Spleen (tissue), 11 donors: ENCODE measurements around the gene PER3. TPM values are rescaled to one million over a fixed set of nuclear protein-coding genes. Genes with fewer than 3 reads are reported as not detected.

Experiments used
- DNase-seq: peaks from one replicate; pipeline ENCODE4 v3.0.0-alpha.2; 2020
- H3K27ac ChIP-seq, 8 donors: fragments of 200-600 bp; sonication (generic) in 7 of 8; 1 replicate in 4 of 8; 2 replicates in 4 of 8; pipeline versions ENCODE4 v1.5.0 to v1.8.0; 2016 to 2021; ENCODE audit warnings: inconsistent platforms in 4 of 8, mild to moderate bottlenecking in 4 of 8, moderate library complexity in 1 of 8
- H3K27me3 ChIP-seq, 7 donors: fragments of 200-600 bp; sonication (generic) in 6 of 7; replicated peaks in 1 of 7; 1 replicate in 4 of 7; 2 replicates in 3 of 7; pipeline versions ENCODE4 v1.5.0 to v1.8.0; 2016 to 2021; ENCODE audit warnings: inconsistent platforms in 3 of 7, mild to moderate bottlenecking in 1 of 7
- H3K36me3 ChIP-seq, 6 donors: fragments of 200-600 bp; sonication (generic) in 5 of 6; 1 replicate in 4 of 6; 2 replicates in 2 of 6; pipeline versions ENCODE4 v1.5.0 to v1.8.0; 2016 to 2021; ENCODE audit warnings: inconsistent platforms in 2 of 6
- H3K4me1 ChIP-seq, 6 donors: fragments of 200-600 bp; sonication (generic) in 5 of 6; 1 replicate in 3 of 6; 2 replicates in 3 of 6; pipeline versions ENCODE4 v1.5.0 to v1.8.0; 2016 to 2021; ENCODE audit warnings: inconsistent platforms in 3 of 6
- H3K4me3 ChIP-seq, 8 donors: fragments of 200-600 bp; sonication (generic) in 7 of 8; 1 replicate in 4 of 8; 2 replicates in 4 of 8; pipeline versions ENCODE4 v1.5.0 to v1.8.0; 2016 to 2021; ENCODE audit warnings: inconsistent platforms in 4 of 8, mild to moderate bottlenecking in 4 of 8, moderate library complexity in 2 of 8
- H3K9me3 ChIP-seq, 8 donors: fragments of 200-600 bp; sonication (generic) in 7 of 8; 1 replicate in 4 of 8; 2 replicates in 4 of 8; pipeline versions ENCODE4 v1.5.0 to v1.8.0; 2016 to 2021; ENCODE audit warnings: inconsistent platforms in 4 of 8
- POLR2A ChIP-seq, 3 donors: fragments of 450-650 bp; IDR thresholded peaks; one replicate each; pipeline ENCODE4 v1.5.1; 2017; ENCODE audit warnings: antibody characterized with exemption in 3 of 3, mild to moderate bottlenecking in 1 of 3
- POLR2AphosphoS5 ChIP-seq, 3 donors: sonication (generic); formaldehyde crosslinking; IDR thresholded peaks; one replicate each; pipeline ENCODE4 v1.5.1; 2017; ENCODE audit warnings: antibody characterized with exemption in 3 of 3
- WGBS, 5 donors: extraction: QIAGEN DNeasy Blood & Tissue Kit in 3 of 5; methylation state at CpG; one replicate each; pipeline versions ENCODE4 v1.1.5 to v1.1.7; 2013 to 2018; 5-methylcytosine and 5-hydroxymethylcytosine counted together
- intact Hi-C: fragments of 100-400 bp; cut with DNase I; formaldehyde crosslinking; loops from one replicate; pipeline ENCODE4 v1.15.0; 2023; ENCODE audit warnings: low total_unique reads
- polyA plus RNA-seq, 3 donors: library from polyadenylated mRNA; stranded (reverse); fragments of 200-250 nt; gene quantifications; one replicate each; pipeline ENCODE4 v1.2.1, GENCODE V29; 2013
- total RNA-seq, 7 donors: library from RNA; depleted of rRNA in 3 of 7; stranded (reverse); fragments of >200 nt in 3 of 7; fragmentation: NEBNext Ultra II Directional in 4 of 7; extraction: Animal tissue kit (Norgen Biotek cat#: 25700) in 4 of 7; gene quantifications; one replicate each; pipeline versions ENCODE4 v1.1.0 to v1.2.1, GENCODE V29; 2016 to 2021
- TF ChIP-seq, protein P1 (sequence below), 11 experiments: fragments of 200-600 bp in 7 of 11; fragments of 450-650 bp in 4 of 11; sonication (generic) in 4 of 11; IDR thresholded peaks in 8 of 11; conservative IDR thresholded peaks in 3 of 11; 1 replicate in 7 of 11; 2 replicates in 4 of 11; pipeline versions ENCODE4 v1.4.0 to v1.8.0; 2016 to 2021; ENCODE audit warnings: antibody characterized with exemption in 11 of 11, inconsistent platforms in 4 of 11, mild to moderate bottlenecking in 1 of 11
- donor health status: healthy with polysubstance abuse.
- donor health status: DM: no; HTN: no; CAD: no; lungs with moderate emphysema.
- donor health status: DM: no; HTN: no; CAD: no.
- donor health status: Bipolar disorder and iron deficiency.
- donor health status: healthy.
- donor health status: DM: no; HTN: no; CAD: no.
- donor health status: DM: yes; HTN: yes; CAD: no.

Gene PER3
- total and polyA plus RNA-seq, 10 donors, result 1.7 to 17.5 (median 9.2) TPM

DNA sequence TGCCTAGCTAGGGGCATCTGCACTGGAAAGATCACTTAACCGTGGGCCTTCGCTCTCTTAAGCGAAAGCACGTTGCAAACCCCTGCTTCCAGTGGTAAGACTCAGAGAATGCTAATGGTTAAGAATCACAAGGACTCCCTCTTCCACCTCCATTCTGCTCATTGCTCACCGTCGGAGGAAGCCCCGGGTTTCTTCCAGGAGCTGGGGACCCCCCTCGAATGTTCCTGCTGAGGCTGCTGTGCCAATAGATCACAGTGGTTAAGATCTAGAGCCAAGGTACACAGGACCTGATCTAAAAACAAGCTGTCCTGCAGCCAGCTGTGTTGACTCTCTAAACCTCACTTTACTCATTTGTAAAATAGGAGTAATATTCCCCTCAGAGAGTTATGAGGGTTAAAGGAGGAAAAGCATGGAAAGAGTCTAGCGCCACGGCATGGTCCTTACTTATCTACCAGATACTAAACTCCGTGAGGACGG is 12.2 kb upstream of the PER3 start:
- intact Hi-C loops, result no loop called here
- 17 to 30% (median 19%) methylated on average over 12 of the region's 12 CpGs for WGBS, 5 donors
- no peak for TF ChIP-seq POLR2AphosphoS5 (IDR thresholded peaks at IDR 0.05)
- TF ChIP-seq, protein P1, sequence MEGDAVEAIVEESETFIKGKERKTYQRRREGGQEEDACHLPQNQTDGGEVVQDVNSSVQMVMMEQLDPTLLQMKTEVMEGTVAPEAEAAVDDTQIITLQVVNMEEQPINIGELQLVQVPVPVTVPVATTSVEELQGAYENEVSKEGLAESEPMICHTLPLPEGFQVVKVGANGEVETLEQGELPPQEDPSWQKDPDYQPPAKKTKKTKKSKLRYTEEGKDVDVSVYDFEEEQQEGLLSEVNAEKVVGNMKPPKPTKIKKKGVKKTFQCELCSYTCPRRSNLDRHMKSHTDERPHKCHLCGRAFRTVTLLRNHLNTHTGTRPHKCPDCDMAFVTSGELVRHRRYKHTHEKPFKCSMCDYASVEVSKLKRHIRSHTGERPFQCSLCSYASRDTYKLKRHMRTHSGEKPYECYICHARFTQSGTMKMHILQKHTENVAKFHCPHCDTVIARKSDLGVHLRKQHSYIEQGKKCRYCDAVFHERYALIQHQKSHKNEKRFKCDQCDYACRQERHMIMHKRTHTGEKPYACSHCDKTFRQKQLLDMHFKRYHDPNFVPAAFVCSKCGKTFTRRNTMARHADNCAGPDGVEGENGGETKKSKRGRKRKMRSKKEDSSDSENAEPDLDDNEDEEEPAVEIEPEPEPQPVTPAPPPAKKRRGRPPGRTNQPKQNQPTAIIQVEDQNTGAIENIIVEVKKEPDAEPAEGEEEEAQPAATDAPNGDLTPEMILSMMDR (IDR thresholded peaks at IDR 0.05 in 8 of 11, conservative IDR thresholded peaks at IDR 0.05 in 3 of 11), result no peak
- TF ChIP-seq POLR2A (IDR thresholded peaks at IDR 0.05), result no peak
- no peak for DNase-seq
- Histone ChIP-seq H3K36me3 (peaks cover 0 to 43% (median 8%) of the 10 kb centered on the region in 6 donors), H3K27ac (peak overlapping the region; percentile 89 to 99 (median 98)), H3K4me1 (peaks cover 18 to 60% (median 40%) of the 10 kb centered on the region in 6 donors), H3K9me3 (no peaks in the 10 kb centered on the region), H3K27me3 (no peaks in the 10 kb centered on the region), H3K4me3 (peak overlapping the region; percentile 73 to 96 (median 89))

DNA sequence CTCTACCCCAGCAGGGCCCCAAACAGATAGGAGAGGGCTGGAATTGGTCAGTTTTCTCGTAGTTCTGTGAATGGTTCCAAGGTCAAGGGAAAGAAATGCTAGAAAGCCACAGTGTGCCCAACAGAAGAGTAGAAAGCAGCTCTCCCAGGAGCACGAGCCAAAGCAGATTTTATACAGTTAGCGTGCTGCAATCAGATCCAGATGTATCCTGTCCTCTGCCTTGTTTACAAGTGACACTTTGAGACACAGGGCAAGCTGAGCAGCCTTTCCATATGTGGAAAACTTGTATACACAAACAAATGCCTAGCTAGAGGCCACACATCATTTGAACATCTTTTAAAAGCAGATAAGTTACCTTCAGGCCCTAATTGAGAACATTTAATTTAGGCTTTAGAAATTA is 6.5 kb upstream of the PER3 start:
- TF ChIP-seq, protein P1 (IDR thresholded peaks at IDR 0.05 in 8 of 11, conservative IDR thresholded peaks at IDR 0.05 in 3 of 11), result no peak
- TF ChIP-seq POLR2A (IDR thresholded peaks at IDR 0.05), result no peak
- intact Hi-C loops, result no loop called here
- H3K4me1 ChIP-seq, result peaks cover 10 to 62% (median 33%) of the 10 kb centered on the region in 6 donors
- H3K27me3 ChIP-seq, result no peaks in the 10 kb centered on the region
- H3K36me3 ChIP-seq, result peaks cover 0 to 88% (median 44%) of the 10 kb centered on the region in 6 donors
- no peak for DNase-seq
- no peak overlapping the region for H3K4me3 ChIP-seq
- no peaks in the 10 kb centered on the region for H3K9me3 ChIP-seq
- 82 to 94% (median 89%) methylated on average over 3 of the region's 3 CpGs for WGBS, 5 donors
- H3K27ac ChIP-seq, result no peak overlapping the region

DNA sequence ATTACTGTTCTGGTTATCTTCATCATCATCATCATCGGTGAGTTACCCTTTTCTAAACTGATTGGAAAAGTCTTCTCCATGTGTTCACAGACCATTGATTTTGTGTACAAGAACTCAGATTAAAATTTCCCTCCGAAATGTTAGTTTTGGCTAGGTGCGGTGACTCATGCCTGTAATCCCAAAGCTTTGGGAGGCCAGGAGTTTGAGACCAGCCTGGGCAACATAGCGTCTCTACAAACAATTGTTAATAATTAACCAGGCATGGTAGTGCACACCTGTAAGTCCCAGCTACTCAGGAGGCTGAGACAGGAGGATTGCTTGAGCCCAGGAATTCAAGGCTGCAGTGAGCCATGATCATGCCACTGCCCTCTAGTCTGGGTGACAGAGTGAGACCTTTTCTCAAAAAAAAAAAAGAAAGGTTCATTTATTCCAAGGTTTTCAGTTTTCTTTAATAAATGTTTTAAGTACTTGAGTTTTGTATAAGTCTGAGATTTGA is 5.9 kb upstream of the PER3 start:
- H3K27me3 ChIP-seq, result no peaks in the 10 kb centered on the region
- H3K27ac ChIP-seq, result no peak overlapping the region
- TF ChIP-seq POLR2AphosphoS5 (IDR thresholded peaks at IDR 0.05) (no peak), POLR2A (IDR thresholded peaks at IDR 0.05) (no peak)
- TF ChIP-seq, protein P1 (IDR thresholded peaks at IDR 0.05 in 8 of 11, conservative IDR thresholded peaks at IDR 0.05 in 3 of 11), result no peak
- intact Hi-C loops, result no loop called here
- H3K36me3 ChIP-seq, result peaks cover 0 to 82% (median 44%) of the 10 kb centered on the region in 6 donors
- peaks cover 7 to 62% (median 33%) of the 10 kb centered on the region in 6 donors for H3K4me1 ChIP-seq
- DNase-seq, result no peak
- H3K4me3 ChIP-seq, result no peak overlapping the region
- no peaks in the 10 kb centered on the region for H3K9me3 ChIP-seq
- WGBS, 5 donors, result 94 to 99% (median 96%) methylated on average over 4 of the region's 4 CpGs

DNA sequence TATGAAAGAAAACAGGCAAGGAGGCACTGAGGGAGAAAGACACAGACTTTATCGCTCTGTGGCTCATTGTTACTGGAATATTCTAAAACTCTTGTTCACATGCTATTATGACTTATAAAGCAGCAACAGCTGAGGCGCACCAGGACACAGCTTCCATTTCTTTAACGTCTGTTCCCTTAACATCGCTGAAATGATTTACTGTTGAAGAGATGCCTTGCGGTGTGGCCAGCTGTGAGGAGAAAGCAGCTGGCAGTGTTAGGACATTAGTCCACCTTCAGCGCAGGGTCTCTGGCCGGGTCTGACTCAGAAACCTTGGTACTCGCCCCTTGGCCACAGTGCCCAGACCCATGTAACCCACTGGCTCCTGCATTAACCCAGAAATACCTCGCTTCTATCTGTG is 3.1 kb upstream of the PER3 start:
- Histone ChIP-seq H3K36me3 (peaks cover 0 to 55% (median 40%) of the 10 kb centered on the region in 6 donors), H3K4me1 (peaks cover 0 to 53% (median 33%) of the 10 kb centered on the region in 6 donors), H3K4me3 (no peak overlapping the region), H3K27ac (peak overlapping the region in 3 of 8 donors; percentile 44 to 87 (median 85)), H3K9me3 (no peaks in the 10 kb centered on the region), H3K27me3 (no peaks in the 10 kb centered on the region)
- 84 to 94% (median 91%) methylated on average over 9 of the region's 9 CpGs for WGBS, 5 donors
- TF ChIP-seq, protein P1 (IDR thresholded peaks at IDR 0.05 in 8 of 11, conservative IDR thresholded peaks at IDR 0.05 in 3 of 11), result no peak
- TF ChIP-seq POLR2A (IDR thresholded peaks at IDR 0.05) (no peak), POLR2AphosphoS5 (IDR thresholded peaks at IDR 0.05) (no peak)
- no peak for DNase-seq
- intact Hi-C loops, result no loop called here
